ENCODE results near the gene RASSF3.
A peak's percentile ranks its signal among the peaks of the same experiment; 100 is the strongest.
"Not testable (repeated sequence)": the region's sequence is repeated elsewhere in the genome, so short reads cannot be mapped to it uniquely, and the experiment has no call there.

The RASSF3 gene

GRCh38 chr12:64598831-64599230, 11.5 kb upstream of the RASSF3 start:
- DNase-seq = no peak

- peak; percentile 58 for DNase-seq
Observed at GRCh38 chr12:64600164-64600561, 10.1 kb upstream of the RASSF3 start.

- DNase-seq = no peak
Observed at GRCh38 chr12:64603183-64603841, 7.0 kb upstream of the RASSF3 start.

- DNase-seq = no peak
Observed at GRCh38 chr12:64608901-64609535, 1.3 kb upstream of the RASSF3 start.

GRCh38 chr12:64609536-64610078, 688 bp upstream of the RASSF3 start:
- DNase-seq = no peak

- DNase-seq = no peak
Observed at GRCh38 chr12:64610660-64611340, 505 bp downstream of the RASSF3 start.

- no peak for DNase-seq
Observed at GRCh38 chr12:64611341-64612284, 1.3 kb downstream of the RASSF3 start.

GRCh38 chr12:64612843-64613242, 2.5 kb downstream of the RASSF3 start:
- DNase-seq = no peak

- DNase-seq = not testable (repeated sequence)
Observed at GRCh38 chr12:64613775-64614398, 3.6 kb downstream of the RASSF3 start.

- no peak for DNase-seq
Observed at GRCh38 chr12:64616201-64616600, 5.9 kb downstream of the RASSF3 start.

GRCh38 chr12:64618953-64619590, 8.8 kb downstream of the RASSF3 start:
- DNase-seq = no peak

GRCh38 chr12:64621257-64621942, 11.1 kb downstream of the RASSF3 start:
- no peak for DNase-seq

GRCh38 chr12:64624035-64624434, 13.7 kb downstream of the RASSF3 start:
- DNase-seq = no peak

GRCh38 chr12:64625243-64626077, 15.2 kb downstream of the RASSF3 start:
- no peak for DNase-seq

GRCh38 chr12:64626588-64626987, 16.3 kb downstream of the RASSF3 start:
- not testable (repeated sequence) for DNase-seq

- DNase-seq = no peak
Observed at GRCh38 chr12:64627771-64628170, 17.5 kb downstream of the RASSF3 start.

- DNase-seq = no peak
Observed at GRCh38 chr12:64631197-64631596, 20.9 kb downstream of the RASSF3 start.

GRCh38 chr12:64633011-64633939, 23.0 kb downstream of the RASSF3 start:
- DNase-seq = no peak

- DNase-seq = no peak
Observed at GRCh38 chr12:64633940-64634337, 23.6 kb downstream of the RASSF3 start.
